ENCODE results near the gene ZNF654. TPM values are rescaled to one million over a fixed set of nuclear protein-coding genes. Genes with fewer than 3 reads are reported as not detected.
"Not testable (repeated sequence)": the region's sequence is repeated elsewhere in the genome, so short reads cannot be mapped to it uniquely, and the experiment has no call there.

ZNF654 gene
- total RNA-seq (10 to 100 TPM; 26.8 to 30.3 TPM), polyA plus RNA-seq (10 to 100 TPM in 1 of 2 donors, 1 to 10 TPM in 1; 5.9 to 12.2 TPM)

DNA sequence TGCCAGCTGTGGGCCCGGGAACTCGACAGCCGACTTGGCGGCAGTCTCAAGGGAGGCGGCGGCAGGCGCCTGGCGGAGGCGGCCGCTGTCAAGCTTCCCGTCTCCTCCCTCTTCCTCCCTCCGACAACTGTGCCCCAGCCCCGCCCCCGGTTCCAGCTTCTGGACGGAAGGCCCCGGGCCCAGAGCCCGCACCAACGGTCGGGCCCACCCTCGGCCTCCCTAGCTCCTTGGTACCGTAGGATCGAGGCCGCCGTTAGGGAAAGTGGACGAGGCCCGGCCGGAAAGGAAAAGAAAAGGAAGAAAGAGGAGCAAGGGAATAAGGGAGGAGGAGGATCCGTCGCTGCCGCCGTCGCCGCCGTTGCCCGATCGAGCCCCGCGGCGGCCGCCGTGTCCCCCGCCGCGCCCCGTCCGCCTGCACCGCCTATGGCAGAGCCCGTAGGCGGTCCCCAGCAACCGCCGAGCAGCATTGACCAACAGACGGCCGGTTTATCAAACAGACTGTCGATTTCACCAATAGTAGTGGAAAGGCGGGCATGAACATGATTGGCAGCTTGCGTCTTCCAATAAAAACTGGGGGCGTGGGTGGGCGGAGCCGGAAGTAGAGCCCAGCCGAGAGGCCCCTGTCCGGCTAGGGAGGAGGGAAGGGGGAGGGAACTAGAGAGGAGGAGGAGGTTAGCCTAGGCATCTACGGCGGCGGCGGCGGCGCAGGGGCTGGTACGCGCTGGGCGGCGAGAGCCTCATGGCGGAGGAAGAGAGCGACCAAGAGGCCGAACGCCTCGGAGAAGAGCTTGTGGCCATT lies at the start of gene ZNF654, which contains the start of gene CGGBP1:
Gene ZNF654 (plus strand): TSS at position 675 of the 799 bp plus-strand sequence. CDS start 65 bp downstream, at position 740.
Gene CGGBP1 (minus strand): TSS at position 425 of the 799 bp plus-strand sequence. CDS start 3,029 bp downstream, outside the sequence.
- Mint-ChIP-seq H3K27ac (peak within 1 kb of the TSS; percentile 95 to 99 (median 98)), H3K9me3 (peaks cover 0 to 2% (median 0%) of the 10 kb centered on the region in 8 donors), H3K36me3 (peaks cover 19 to 45% of the 10 kb centered on the region in 2 donors), H3K4me1 (peaks cover 36 to 84% (median 54%) of the 10 kb centered on the region in 4 donors), H3K27me3 (no peaks in the 10 kb centered on the region), H3K4me3 (peak within 1 kb of the TSS; percentile 94 to 99 (median 98))
- intact Hi-C loops (cut with micrococcal nuclease), result loop anchor here (1.0 kb wide), 5 partner anchors 27 to 831 kb away; partner anchors contain the start of genes C3orf38 and CHMP2B
- ChIA-PET POLR2A (ENCODE audit: partially characterized antibody) (interaction anchor here (0.6 to 4.8 kb wide), 21 partner anchors 9 to 832 kb away, joined by 3 to 103 read pairs (median 4); partner anchors contain the start of genes C3orf38 and CHMP2B), CTCF (ENCODE audit: partially characterized antibody) (interaction anchor here (1.0 to 1.7 kb wide), 5 partner anchors 27 to 55 kb away, joined by 3 to 8 read pairs (median 4); no protein-coding TSS in a partner anchor)
- Histone ChIP-seq H3K27ac (ENCODE audit: low read depth, low read length) (peak within 1 kb of the TSS; percentile 75), H3K4me1 (ENCODE audit: insufficient read depth, low read length) (peaks cover 66% of the 10 kb centered on the region), H3K4me3 (ENCODE audit: low read length in 2 of 2) (peak within 1 kb of the TSS; percentile 73 to 92), H3K27me3 (ENCODE audit: insufficient read depth, low read length) (no peaks in the 10 kb centered on the region), H3K9me3 (ENCODE audit: control insufficient read depth in 1 of 2, low read length in 2 of 2) (no peaks in the 10 kb centered on the region), H3K36me3 (ENCODE audit: insufficient read depth, low read length) (peaks cover 12% of the 10 kb centered on the region)
- peak; percentile 99 to 100 (median 99) for DNase-seq

- Mint-ChIP-seq H3K36me3 (no peaks in the 10 kb centered on the region), H3K27me3 (peaks cover 2% of the 10 kb centered on the region in 2 donors), H3K9me3 (no peaks in the 10 kb centered on the region), H3K4me1 (peaks cover 0 to 2% (median under 1%) of the 10 kb centered on the region in 4 donors), H3K27ac (peak overlapping the region in 1 of 7 donors; percentile 15), H3K4me3 (no peak overlapping the region)
- no peak for DNase-seq
- no peaks in the 10 kb centered on the region for H3K36me3 ChIP-seq (ENCODE audit: insufficient read depth, low read length)
- intact Hi-C loops (cut with micrococcal nuclease), result no loop called here
- H3K4me1 ChIP-seq (ENCODE audit: insufficient read depth, low read length), result no peaks in the 10 kb centered on the region
- no peak overlapping the region for H3K4me3 ChIP-seq (ENCODE audit: low read length in 2 of 2)
- H3K27ac ChIP-seq (ENCODE audit: low read depth, low read length), result no peak overlapping the region
- POLR2A ChIA-PET (ENCODE audit: partially characterized antibody), result no interaction called here
- CTCF ChIA-PET (ENCODE audit: partially characterized antibody), result interaction anchor here (1.1 kb wide), 1 partner anchor 8 kb away, joined by 3 read pairs; no protein-coding TSS in a partner anchor
- H3K27me3 ChIP-seq (ENCODE audit: insufficient read depth, low read length), result no peaks in the 10 kb centered on the region
- no peaks in the 10 kb centered on the region for H3K9me3 ChIP-seq (ENCODE audit: control insufficient read depth in 1 of 2, low read length in 2 of 2)
Observed at GRCh38 chr3:88010810-88011209, 48.2 kb upstream of the ZNF654 start.

DNA sequence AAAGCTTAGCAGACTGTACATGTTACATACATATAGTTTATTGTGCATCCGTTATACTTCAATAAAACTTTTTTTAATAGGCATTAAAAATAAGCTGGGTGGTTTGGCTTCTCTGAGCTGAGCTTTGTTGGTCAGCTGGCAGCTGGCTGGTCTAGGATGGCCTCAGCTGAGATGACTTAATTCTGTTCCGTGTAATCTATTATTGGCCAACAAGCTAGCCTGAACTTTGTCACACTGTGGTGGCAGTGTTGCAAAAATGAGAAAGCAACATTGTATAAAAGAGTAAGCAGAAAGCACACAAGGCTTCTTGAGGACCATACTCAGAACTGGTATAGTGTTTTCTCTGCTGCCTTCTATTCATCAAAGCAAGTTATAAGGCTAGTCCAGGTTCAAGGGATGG lies 45.5 kb upstream of the ZNF654 start:
- H3K36me3 ChIP-seq (ENCODE audit: insufficient read depth, low read length), result no peaks in the 10 kb centered on the region
- Mint-ChIP-seq H3K4me3 (no peak overlapping the region), H3K4me1 (peaks cover 3 to 12% (median 7%) of the 10 kb centered on the region in 4 donors), H3K27me3 (peaks cover 4% of the 10 kb centered on the region in 2 donors), H3K9me3 (no peaks in the 10 kb centered on the region), H3K36me3 (no peaks in the 10 kb centered on the region), H3K27ac (no peak overlapping the region)
- H3K9me3 ChIP-seq (ENCODE audit: control insufficient read depth in 1 of 2, low read length in 2 of 2), result no peaks in the 10 kb centered on the region
- no peak overlapping the region for H3K27ac ChIP-seq (ENCODE audit: low read depth, low read length)
- H3K4me3 ChIP-seq (ENCODE audit: low read length in 2 of 2), result no peak overlapping the region
- DNase-seq, result no peak
- intact Hi-C loops (cut with micrococcal nuclease), result no loop called here
- no peaks in the 10 kb centered on the region for H3K4me1 ChIP-seq (ENCODE audit: insufficient read depth, low read length)
- CTCF ChIA-PET (ENCODE audit: partially characterized antibody), result interaction anchor here (1.0 to 1.5 kb wide), 2 partner anchors 45 to 99 kb away, joined by 3 read pairs; partner anchors contain the start of gene CGGBP1
- no peaks in the 10 kb centered on the region for H3K27me3 ChIP-seq (ENCODE audit: insufficient read depth, low read length)
- POLR2A ChIA-PET (ENCODE audit: partially characterized antibody), result no interaction called here

DNA sequence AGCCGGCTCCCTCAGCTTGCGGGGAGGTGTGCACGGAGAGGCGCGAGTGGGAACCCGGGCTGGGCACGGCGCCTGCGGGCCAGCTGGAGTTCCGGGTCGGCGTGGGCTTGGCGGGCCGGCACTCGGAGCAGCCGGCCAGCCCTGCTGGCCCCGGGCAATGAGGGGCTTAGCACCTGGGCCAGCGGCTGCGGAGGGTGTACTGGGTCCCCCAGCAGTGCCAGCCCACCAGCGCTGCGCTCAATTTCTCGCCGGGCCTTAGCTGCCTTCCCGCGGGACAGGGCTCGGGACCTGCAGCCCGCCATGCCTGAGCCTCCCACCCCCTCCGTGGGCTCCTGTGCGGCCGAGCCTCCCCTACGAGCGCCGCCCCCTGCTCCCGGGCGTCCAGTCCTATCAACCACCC lies 43.4 kb upstream of the ZNF654 start:
- H3K4me1 ChIP-seq (ENCODE audit: insufficient read depth, low read length); H3K36me3 Mint-ChIP-seq; H3K4me3 Mint-ChIP-seq; H3K27me3 ChIP-seq (ENCODE audit: insufficient read depth, low read length); POLR2A ChIA-PET (ENCODE audit: partially characterized antibody); H3K36me3 ChIP-seq (ENCODE audit: insufficient read depth, low read length); DNase-seq; H3K9me3 Mint-ChIP-seq; H3K4me3 ChIP-seq (ENCODE audit: low read length in 2 of 2); H3K9me3 ChIP-seq (ENCODE audit: control insufficient read depth in 1 of 2, low read length in 2 of 2); intact Hi-C loops (cut with micrococcal nuclease); H3K27ac Mint-ChIP-seq; H3K27me3 Mint-ChIP-seq; H3K27ac ChIP-seq (ENCODE audit: low read depth, low read length): not testable (repeated sequence)
- CTCF ChIA-PET (ENCODE audit: partially characterized antibody), result interaction anchor here (0.9 to 2.4 kb wide), 2 partner anchors 14 to 98 kb away, joined by 3 to 8 read pairs; no protein-coding TSS in a partner anchor
- H3K4me1 Mint-ChIP-seq, result peaks cover 5 to 16% (median 10%) of the 10 kb centered on the region in 4 donors

DNA sequence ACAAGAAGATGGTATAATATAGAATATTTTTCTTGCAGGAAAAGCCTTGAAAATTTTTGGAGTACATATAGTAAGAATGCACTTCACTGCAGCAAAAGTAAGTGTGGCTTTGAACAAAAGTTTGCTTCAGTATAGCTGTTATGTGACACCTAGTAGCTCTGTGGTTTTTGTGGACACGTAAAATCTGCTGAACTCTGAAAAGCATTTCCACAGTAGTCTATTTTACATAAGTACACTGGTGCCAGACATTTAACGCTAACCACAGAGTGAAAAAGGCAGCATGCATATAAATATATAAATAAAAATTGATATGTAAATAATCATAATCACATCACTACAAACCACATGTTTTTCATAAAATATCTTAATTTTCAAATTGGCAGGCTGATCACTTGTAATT lies 40.0 kb upstream of the ZNF654 start:
- H3K36me3 ChIP-seq (ENCODE audit: insufficient read depth, low read length), result no peaks in the 10 kb centered on the region
- H3K4me1 Mint-ChIP-seq, result peaks cover 5 to 16% (median 11%) of the 10 kb centered on the region in 4 donors
- peak overlapping the region in 2 of 8 donors; percentile 8 to 14 for H3K4me3 Mint-ChIP-seq
- intact Hi-C loops (cut with micrococcal nuclease), result no loop called here
- H3K27me3 ChIP-seq (ENCODE audit: insufficient read depth, low read length), result no peaks in the 10 kb centered on the region
- DNase-seq, result peak in 1 of 5 donors; percentile 12
- H3K4me3 ChIP-seq (ENCODE audit: low read length in 2 of 2), result no peak overlapping the region
- H3K36me3 Mint-ChIP-seq, result no peaks in the 10 kb centered on the region
- H3K9me3 ChIP-seq (ENCODE audit: control insufficient read depth in 1 of 2, low read length in 2 of 2), result no peaks in the 10 kb centered on the region
- no peaks in the 10 kb centered on the region for H3K4me1 ChIP-seq (ENCODE audit: insufficient read depth, low read length)
- no peaks in the 10 kb centered on the region for H3K9me3 Mint-ChIP-seq
- ChIA-PET POLR2A (ENCODE audit: partially characterized antibody) (interaction anchor here (1.3 to 1.8 kb wide), 2 partner anchors 12 to 40 kb away, joined by 3 to 8 read pairs; partner anchors contain the start of genes CGGBP1 and ZNF654), CTCF (ENCODE audit: partially characterized antibody) (interaction anchor here (0.9 to 1.5 kb wide), 4 partner anchors 9 to 94 kb away, joined by 3 to 4 read pairs (median 3); no protein-coding TSS in a partner anchor)
- H3K27me3 Mint-ChIP-seq, result peaks cover 2 to 4% of the 10 kb centered on the region in 2 donors
- H3K27ac Mint-ChIP-seq, result no peak overlapping the region
- H3K27ac ChIP-seq (ENCODE audit: low read depth, low read length), result no peak overlapping the region

- Histone ChIP-seq H3K36me3 (ENCODE audit: insufficient read depth, low read length) (no peaks in the 10 kb centered on the region), H3K27me3 (ENCODE audit: insufficient read depth, low read length) (no peaks in the 10 kb centered on the region), H3K27ac (ENCODE audit: low read depth, low read length) (no peak overlapping the region), H3K9me3 (ENCODE audit: control insufficient read depth in 1 of 2, low read length in 2 of 2) (no peaks in the 10 kb centered on the region), H3K4me3 (ENCODE audit: low read length in 2 of 2) (no peak overlapping the region), H3K4me1 (ENCODE audit: insufficient read depth, low read length) (peaks cover under 1% of the 10 kb centered on the region)
- ChIA-PET POLR2A (ENCODE audit: partially characterized antibody) (no interaction called here), CTCF (ENCODE audit: partially characterized antibody) (no interaction called here)
- intact Hi-C loops (cut with micrococcal nuclease), result no loop called here
- Mint-ChIP-seq H3K27ac (peak overlapping the region in 4 of 7 donors; percentile 51 to 72 (median 68)), H3K36me3 (no peaks in the 10 kb centered on the region), H3K9me3 (peaks cover 0 to 2% (median 0%) of the 10 kb centered on the region in 8 donors), H3K4me1 (peaks cover 8 to 13% (median 10%) of the 10 kb centered on the region in 4 donors), H3K27me3 (no peaks in the 10 kb centered on the region), H3K4me3 (no peak overlapping the region)
- no peak for DNase-seq
Observed at GRCh38 chr3:88025001-88025552, 34.0 kb upstream of the ZNF654 start.
